ENCODE results near the gene BHLHE40. TPM values are rescaled to one million over a fixed set of nuclear protein-coding genes. Genes with fewer than 3 reads are reported as not detected.

BHLHE40 gene
- total and polyA plus RNA-seq, 2 donors (not counting 3 experiments of a cell fraction or from before 2014, with no cell fraction given): 40.3 to 57.9 TPM

- DNase-seq (ENCODE audit: low read depth, low spot score) (no peak), FAIRE-seq (no peak)
- H3K9ac ChIP-seq (replicated peaks; ENCODE audit: extremely low read depth, insufficient read depth, low read length): peak overlapping the region; percentile 98
- peak overlapping the region; percentile 96 for H3K4me2 ChIP-seq (ENCODE audit: insufficient read depth, low read length)
- H3K9me1 ChIP-seq (replicated peaks; ENCODE audit: control insufficient read depth, extremely low read depth, insufficient read depth, low read length): no peaks in the 10 kb centered on the region
- no peaks in the 10 kb centered on the region for H3K27me3 ChIP-seq (ENCODE audit: control insufficient read depth in 2 of 2, insufficient read depth in 2 of 2, low read length in 2 of 2)
- ChIA-PET CTCF (interaction anchor here (0.8 to 13.6 kb wide), 13 partner anchors 8 to 273 kb away, joined by 3 to 327 read pairs (median 4); no protein-coding TSS in a partner anchor), POLR2A (interaction anchor here (5.0 kb wide), 1 partner anchor 38 kb away, joined by 46 read pairs; no protein-coding TSS in a partner anchor)
- no TSS peak for BruUV-seq (replicated peaks)
- peak overlapping the region in 1 of 3 experiments; percentile 41 for H3K4me3 ChIP-seq (replicated peaks in 1 of 3; ENCODE audit: insufficient read depth in 1 of 3, low read depth in 1 of 3, low read length in 3 of 3)
- H3K27ac ChIP-seq (ENCODE audit: insufficient read depth, low read depth, low read length): peak overlapping the region; percentile 100
- H3K4me1 ChIP-seq (ENCODE audit: control insufficient read depth, extremely low read depth, insufficient read depth, low read length): peaks cover 61% of the 10 kb centered on the region
- no peak overlapping the region for H2AFZ ChIP-seq (ENCODE audit: low read depth, low read length)
- no peaks in the 10 kb centered on the region for H3K9me3 ChIP-seq (replicated peaks; ENCODE audit: control insufficient read depth, insufficient read depth, low read length)
- intact Hi-C loops (cut with micrococcal nuclease): no loop called here
- dilution Hi-C loops (cut with MboI; ENCODE audit: extremely low pct_ligation_motif_present, low sequenced_read_pairs): no loop called here
- no peaks in the 10 kb centered on the region for H4K20me1 ChIP-seq (replicated peaks; ENCODE audit: control insufficient read depth, extremely low read depth, insufficient read depth, low read length)
- no peak for TF ChIP-seq CTCF (IDR thresholded peaks at IDR 0.05; ENCODE audit: extremely low read depth in 1 of 2, insufficient read depth in 1 of 2, low read depth in 1 of 2, low read length in 2 of 2)
- no peak for TF ChIP-seq MAX (IDR thresholded peaks at IDR 0.05; ENCODE audit: insufficient read depth, insufficient read length)
- TF ChIP-seq POLR2A (IDR thresholded peaks at IDR 0.05; ENCODE audit: low read depth, low read length): no peak
- TF ChIP-seq FOS (IDR thresholded peaks at IDR 0.05; ENCODE audit: borderline replicate concordance, insufficient read depth, low read length): no peak
- no peak for TF ChIP-seq MYC (IDR thresholded peaks at IDR 0.05; ENCODE audit: low read depth, low read length)
- no peak for TF ChIP-seq POLR2AphosphoS5 (IDR thresholded peaks at IDR 0.05; ENCODE audit: insufficient read depth, low read depth, low read length)
- TF ChIP-seq EZH2 (IDR thresholded peaks at IDR 0.05; ENCODE audit: borderline replicate concordance, low read depth, low read length, severe bottlenecking): no peak
- TF ChIP-seq GATA2 (IDR thresholded peaks at IDR 0.05; ENCODE audit: insufficient read depth, insufficient read length, low read depth, low read length): no peak
- no peak for TF ChIP-seq JUN (IDR thresholded peaks at IDR 0.05; ENCODE audit: borderline replicate concordance, insufficient read depth, insufficient read length, low read depth)
- H3K79me2 ChIP-seq (ENCODE audit: control insufficient read depth, insufficient read depth, low read length): peaks cover 50% of the 10 kb centered on the region
- peaks cover 4 to 8% of the 10 kb centered on the region in 2 experiments for H3K36me3 ChIP-seq (ENCODE audit: control insufficient read depth in 2 of 2, extremely low read depth in 1 of 2, insufficient read depth in 2 of 2, low read length in 2 of 2)
Measured at GRCh38 chr3:4984511-4984864, 5.3 kb downstream of the BHLHE40 start.
